ENCODE results near the gene IFITM5. TPM values are rescaled to one million over a fixed set of nuclear protein-coding genes. Genes with fewer than 3 reads are reported as not detected.

The IFITM5 gene
- total RNA-seq, 4 donors from 2014 or later, result not detected

DNA sequence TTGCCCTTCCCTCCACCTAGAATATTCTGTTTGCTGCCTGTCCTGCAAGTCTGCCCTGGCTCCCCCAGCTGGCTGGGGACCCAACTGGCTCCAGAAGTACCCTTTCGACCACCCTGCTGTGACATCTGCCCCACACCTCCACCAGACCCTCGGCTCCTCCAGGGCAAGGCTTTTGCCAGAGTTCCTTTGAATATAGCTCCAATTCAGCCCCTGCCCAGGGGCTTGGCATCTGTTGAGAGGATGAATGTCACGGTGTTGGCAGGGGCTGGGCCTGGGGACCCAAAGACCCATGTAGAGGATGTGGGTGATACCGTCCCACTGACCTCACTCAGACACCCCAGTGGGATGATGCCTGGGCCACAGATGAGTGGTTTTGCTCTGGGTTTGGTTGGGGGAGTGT lies 17.2 kb downstream of the IFITM5 start:
- intact Hi-C loops (cut with DNase I), result no loop called here
- WGBS, result 62% methylated on average over 3 of the region's 4 CpGs
- Histone ChIP-seq H3K36me3 (no peaks in the 10 kb centered on the region), H3K27ac (replicated peaks in 1 of 4) (no peak overlapping the region), H3K4me1 (peaks cover 20 to 35% (median 32%) of the 10 kb centered on the region in 4 donors), H3K9me3 (no peaks in the 10 kb centered on the region), H3K4me3 (no peak overlapping the region), H3K27me3 (peaks cover 5 to 91% (median 48%) of the 10 kb centered on the region in 4 donors)
- DNase-seq (ENCODE audit: extremely low spot score), result no peak
- TF ChIP-seq EP300 (IDR thresholded peaks at IDR 0.05) (no peak), POLR2AphosphoS5 (IDR thresholded peaks at IDR 0.05) (no peak), POLR2A (IDR thresholded peaks at IDR 0.05; ENCODE audit: low read depth) (no peak)
- TF ChIP-seq, protein P1, sequence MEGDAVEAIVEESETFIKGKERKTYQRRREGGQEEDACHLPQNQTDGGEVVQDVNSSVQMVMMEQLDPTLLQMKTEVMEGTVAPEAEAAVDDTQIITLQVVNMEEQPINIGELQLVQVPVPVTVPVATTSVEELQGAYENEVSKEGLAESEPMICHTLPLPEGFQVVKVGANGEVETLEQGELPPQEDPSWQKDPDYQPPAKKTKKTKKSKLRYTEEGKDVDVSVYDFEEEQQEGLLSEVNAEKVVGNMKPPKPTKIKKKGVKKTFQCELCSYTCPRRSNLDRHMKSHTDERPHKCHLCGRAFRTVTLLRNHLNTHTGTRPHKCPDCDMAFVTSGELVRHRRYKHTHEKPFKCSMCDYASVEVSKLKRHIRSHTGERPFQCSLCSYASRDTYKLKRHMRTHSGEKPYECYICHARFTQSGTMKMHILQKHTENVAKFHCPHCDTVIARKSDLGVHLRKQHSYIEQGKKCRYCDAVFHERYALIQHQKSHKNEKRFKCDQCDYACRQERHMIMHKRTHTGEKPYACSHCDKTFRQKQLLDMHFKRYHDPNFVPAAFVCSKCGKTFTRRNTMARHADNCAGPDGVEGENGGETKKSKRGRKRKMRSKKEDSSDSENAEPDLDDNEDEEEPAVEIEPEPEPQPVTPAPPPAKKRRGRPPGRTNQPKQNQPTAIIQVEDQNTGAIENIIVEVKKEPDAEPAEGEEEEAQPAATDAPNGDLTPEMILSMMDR (IDR thresholded peaks at IDR 0.05), result no peak

DNA sequence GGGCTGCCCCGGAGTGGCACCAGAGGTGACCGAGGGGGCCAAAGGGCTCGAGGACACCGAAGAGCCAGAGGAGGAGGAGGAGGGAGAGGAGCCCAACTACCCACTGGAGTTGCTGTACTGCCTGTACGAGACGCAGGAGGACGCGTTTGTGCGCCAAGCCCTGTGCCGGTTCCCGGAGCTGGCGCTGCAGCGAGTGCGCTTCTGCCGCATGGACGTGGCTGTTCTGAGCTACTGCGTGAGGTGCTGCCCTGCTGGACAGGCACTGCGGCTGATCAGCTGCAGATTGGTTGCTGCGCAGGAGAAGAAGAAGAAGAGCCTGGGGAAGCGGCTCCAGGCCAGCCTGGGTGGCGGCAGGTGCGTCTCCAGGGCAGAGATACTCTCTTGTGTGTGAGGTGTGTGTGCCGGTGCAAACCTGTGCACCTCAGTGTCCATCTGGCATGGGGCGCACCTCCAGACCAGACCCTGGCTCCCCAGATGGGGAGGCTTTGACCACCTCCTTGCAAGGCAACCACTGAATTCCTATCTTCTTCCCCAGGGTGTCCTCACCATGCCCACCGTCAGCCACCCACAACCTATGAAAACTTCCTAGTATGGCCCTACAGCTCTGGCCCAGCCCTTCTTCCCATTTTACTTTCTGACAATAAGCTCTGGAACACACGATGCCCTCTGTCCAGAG lies 17.7 kb downstream of the IFITM5 start:
- Histone ChIP-seq H3K27me3 (peaks cover 5 to 90% (median 48%) of the 10 kb centered on the region in 4 donors), H3K9me3 (no peaks in the 10 kb centered on the region), H3K4me3 (peak overlapping the region in 2 of 4 donors; percentile 38 to 48), H3K36me3 (no peaks in the 10 kb centered on the region), H3K4me1 (peaks cover 20 to 35% (median 32%) of the 10 kb centered on the region in 4 donors), H3K27ac (replicated peaks in 1 of 4) (no peak overlapping the region)
- WGBS, result 38% methylated on average over 13 of the region's 26 CpGs
- TF ChIP-seq, protein P1 (IDR thresholded peaks at IDR 0.05), result no peak
- TF ChIP-seq EP300 (IDR thresholded peaks at IDR 0.05) (no peak), POLR2A (IDR thresholded peaks at IDR 0.05; ENCODE audit: low read depth) (no peak), POLR2AphosphoS5 (IDR thresholded peaks at IDR 0.05) (no peak)
- intact Hi-C loops (cut with DNase I), result no loop called here
- no peak for DNase-seq (ENCODE audit: extremely low spot score)

DNA sequence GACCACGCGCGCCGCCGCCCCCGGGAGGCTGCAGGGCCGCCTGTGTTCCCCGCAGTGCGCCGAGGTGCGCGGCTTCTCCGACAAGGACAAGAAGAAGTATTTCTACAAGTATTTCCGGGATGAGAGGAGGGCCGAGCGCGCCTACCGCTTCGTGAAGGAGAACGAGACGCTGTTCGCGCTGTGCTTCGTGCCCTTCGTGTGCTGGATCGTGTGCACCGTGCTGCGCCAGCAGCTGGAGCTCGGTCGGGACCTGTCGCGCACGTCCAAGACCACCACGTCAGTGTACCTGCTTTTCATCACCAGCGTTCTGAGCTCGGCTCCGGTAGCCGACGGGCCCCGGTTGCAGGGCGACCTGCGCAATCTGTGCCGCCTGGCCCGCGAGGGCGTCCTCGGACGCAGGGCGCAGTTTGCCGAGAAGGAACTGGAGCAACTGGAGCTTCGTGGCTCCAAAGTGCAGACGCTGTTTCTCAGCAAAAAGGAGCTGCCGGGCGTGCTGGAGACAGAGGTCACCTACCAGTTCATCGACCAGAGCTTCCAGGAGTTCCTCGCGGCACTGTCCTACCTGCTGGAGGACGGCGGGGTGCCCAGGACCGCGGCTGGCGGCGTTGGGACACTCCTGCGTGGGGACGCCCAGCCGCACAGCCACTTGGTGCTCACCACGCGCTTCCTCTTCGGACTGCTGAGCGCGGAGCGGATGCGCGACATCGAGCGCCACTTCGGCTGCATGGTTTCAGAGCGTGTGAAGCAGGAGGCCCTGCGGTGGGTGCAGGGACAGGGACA lies 18.4 kb downstream of the IFITM5 start:
- intact Hi-C loops (cut with DNase I), result no loop called here
- WGBS, result 15% methylated on average over 41 of the region's 79 CpGs
- TF ChIP-seq, protein P1 (IDR thresholded peaks at IDR 0.05), result no peak
- TF ChIP-seq POLR2AphosphoS5 (IDR thresholded peaks at IDR 0.05) (no peak), POLR2A (IDR thresholded peaks at IDR 0.05; ENCODE audit: low read depth) (no peak), EP300 (IDR thresholded peaks at IDR 0.05) (no peak)
- Histone ChIP-seq H3K27ac (replicated peaks in 1 of 4) (no peak overlapping the region), H3K27me3 (peaks cover 5 to 82% (median 48%) of the 10 kb centered on the region in 4 donors), H3K4me3 (peak overlapping the region; percentile 7 to 48 (median 36)), H3K36me3 (no peaks in the 10 kb centered on the region), H3K9me3 (no peaks in the 10 kb centered on the region), H3K4me1 (peaks cover 20 to 35% (median 32%) of the 10 kb centered on the region in 4 donors)
- no peak for DNase-seq (ENCODE audit: extremely low spot score)

DNA sequence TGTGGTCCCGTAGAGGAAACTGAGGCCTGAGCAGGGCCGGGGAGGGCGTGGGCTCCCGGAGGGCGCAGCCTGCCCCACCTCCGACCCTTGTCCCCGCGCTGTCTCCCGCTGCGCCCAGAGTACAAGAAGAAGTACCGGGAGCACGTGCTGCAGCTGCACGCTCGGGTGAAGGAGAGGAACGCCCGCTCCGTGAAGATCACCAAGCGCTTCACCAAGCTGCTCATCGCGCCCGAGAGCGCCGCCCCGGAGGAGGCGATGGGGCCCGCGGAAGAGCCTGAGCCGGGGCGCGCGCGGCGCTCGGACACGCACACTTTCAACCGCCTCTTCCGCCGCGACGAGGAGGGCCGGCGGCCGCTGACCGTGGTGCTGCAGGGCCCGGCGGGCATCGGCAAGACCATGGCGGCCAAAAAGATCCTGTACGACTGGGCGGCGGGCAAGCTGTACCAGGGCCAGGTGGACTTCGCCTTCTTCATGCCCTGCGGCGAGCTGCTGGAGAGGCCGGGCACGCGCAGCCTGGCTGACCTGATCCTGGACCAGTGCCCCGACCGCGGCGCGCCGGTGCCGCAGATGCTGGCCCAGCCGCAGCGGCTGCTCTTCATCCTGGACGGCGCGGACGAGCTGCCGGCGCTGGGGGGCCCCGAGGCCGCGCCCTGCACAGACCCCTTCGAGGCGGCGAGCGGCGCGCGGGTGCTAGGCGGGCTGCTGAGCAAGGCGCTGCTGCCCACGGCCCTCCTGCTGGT lies 19.2 kb downstream of the IFITM5 start:
- no peak for DNase-seq (ENCODE audit: extremely low spot score)
- peaks cover 20 to 35% (median 32%) of the 10 kb centered on the region in 4 donors for H3K4me1 ChIP-seq
- no peaks in the 10 kb centered on the region for H3K9me3 ChIP-seq
- no CpG with 5 or more reads among the region's 85 CpGs for WGBS
- no peak overlapping the region for H3K27ac ChIP-seq (replicated peaks in 1 of 4)
- H3K27me3 ChIP-seq, result peaks cover 5 to 75% (median 48%) of the 10 kb centered on the region in 4 donors
- H3K4me3 ChIP-seq, result peak overlapping the region; percentile 7 to 48 (median 36)
- H3K36me3 ChIP-seq, result no peaks in the 10 kb centered on the region
- TF ChIP-seq EP300 (IDR thresholded peaks at IDR 0.05) (no peak), POLR2A (IDR thresholded peaks at IDR 0.05; ENCODE audit: low read depth) (no peak)
- TF ChIP-seq, protein P1 (IDR thresholded peaks at IDR 0.05), result no peak
- intact Hi-C loops (cut with DNase I), result no loop called here

Data from esophagus muscularis mucosa (tissue), 4 donors.